Endothelial cell of umbilical vein (primary cell): ENCODE results near the gene THSD7A.

Experiments
- EZH2 ChIP-seq: IDR thresholded peaks from 2 replicates; pipeline ENCODE4 v1.6.1; 2012; ENCODE audit warnings: borderline replicate concordance, low read depth, mild to moderate bottlenecking, moderate library complexity, low read length, inconsistent platforms; ENCODE audit not compliant: severe bottlenecking
- FOS ChIP-seq: IDR thresholded peaks from 2 replicates; pipeline ENCODE4 v1.6.1; 2011; ENCODE audit warnings: mild to moderate bottlenecking, low read length, moderate library complexity, borderline replicate concordance; ENCODE audit not compliant: insufficient read depth
- GATA2 ChIP-seq: IDR thresholded peaks from 2 replicates; pipeline ENCODE4 v1.7.0; 2011; ENCODE audit warnings: low read depth, mild to moderate bottlenecking, moderate library complexity, mixed read lengths, low read length; ENCODE audit not compliant: insufficient read length, insufficient read depth
- JUN ChIP-seq: IDR thresholded peaks from 2 replicates; pipeline ENCODE4 v1.6.1; 2011; ENCODE audit warnings: borderline replicate concordance, low read depth; ENCODE audit not compliant: insufficient read length, insufficient read depth
- MYC ChIP-seq: IDR thresholded peaks from one replicate; pipeline ENCODE4 v1.6.1; 2011; ENCODE audit warnings: mild to moderate bottlenecking, low read depth, low read length
- POLR2A ChIP-seq: IDR thresholded peaks from 2 replicates; pipeline ENCODE4 v1.6.1; 2012; ENCODE audit warnings: low read depth, mild to moderate bottlenecking, control low read depth, low read length
- POLR2AphosphoS5 ChIP-seq: IDR thresholded peaks from 2 replicates; pipeline ENCODE4 v1.6.1; 2012; ENCODE audit warnings: low read depth, mild to moderate bottlenecking, control low read depth, low read length, moderate library complexity; ENCODE audit not compliant: insufficient read depth
- TF ChIP-seq, protein P1 (sequence below), 2 donors: IDR thresholded peaks; 1 replicate in 1 of 2; 2 replicates in 1 of 2; pipeline ENCODE4 v1.5.1; 2011; ENCODE audit warnings: low read length in 2 of 2, mild to moderate bottlenecking in 2 of 2, moderate library complexity in 2 of 2, control low read depth in 1 of 2, inconsistent platforms in 1 of 2, low read depth in 1 of 2; ENCODE audit not compliant: insufficient read depth in 1 of 2; ENCODE audit errors: extremely low read depth in 1 of 2
- TF ChIP-seq, protein P2 (sequence below): IDR thresholded peaks from 2 replicates; pipeline ENCODE4 v1.6.1; 2011; ENCODE audit not compliant: insufficient read depth, insufficient read length

DNA sequence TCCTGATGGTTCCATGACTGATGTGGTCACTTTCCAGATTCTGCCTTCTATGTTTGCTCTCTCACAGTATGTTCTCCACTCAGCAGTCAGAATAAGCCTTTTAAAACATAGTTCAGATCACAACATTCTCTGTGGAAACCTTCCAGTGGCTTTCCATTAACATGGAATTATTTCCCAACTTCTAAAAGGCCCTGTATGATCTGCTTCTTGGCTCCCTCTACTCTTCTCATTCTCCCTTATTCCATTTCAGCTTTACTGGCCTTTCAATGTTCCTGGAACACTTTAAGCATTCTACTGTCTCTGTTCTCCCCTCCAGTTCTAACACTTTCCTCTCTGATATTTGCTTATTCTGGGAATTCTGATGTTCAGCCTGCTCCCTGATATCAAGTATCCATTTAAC lies 325.6 kb downstream of the THSD7A start:
- no peak for TF ChIP-seq FOS
- TF ChIP-seq, protein P1, sequence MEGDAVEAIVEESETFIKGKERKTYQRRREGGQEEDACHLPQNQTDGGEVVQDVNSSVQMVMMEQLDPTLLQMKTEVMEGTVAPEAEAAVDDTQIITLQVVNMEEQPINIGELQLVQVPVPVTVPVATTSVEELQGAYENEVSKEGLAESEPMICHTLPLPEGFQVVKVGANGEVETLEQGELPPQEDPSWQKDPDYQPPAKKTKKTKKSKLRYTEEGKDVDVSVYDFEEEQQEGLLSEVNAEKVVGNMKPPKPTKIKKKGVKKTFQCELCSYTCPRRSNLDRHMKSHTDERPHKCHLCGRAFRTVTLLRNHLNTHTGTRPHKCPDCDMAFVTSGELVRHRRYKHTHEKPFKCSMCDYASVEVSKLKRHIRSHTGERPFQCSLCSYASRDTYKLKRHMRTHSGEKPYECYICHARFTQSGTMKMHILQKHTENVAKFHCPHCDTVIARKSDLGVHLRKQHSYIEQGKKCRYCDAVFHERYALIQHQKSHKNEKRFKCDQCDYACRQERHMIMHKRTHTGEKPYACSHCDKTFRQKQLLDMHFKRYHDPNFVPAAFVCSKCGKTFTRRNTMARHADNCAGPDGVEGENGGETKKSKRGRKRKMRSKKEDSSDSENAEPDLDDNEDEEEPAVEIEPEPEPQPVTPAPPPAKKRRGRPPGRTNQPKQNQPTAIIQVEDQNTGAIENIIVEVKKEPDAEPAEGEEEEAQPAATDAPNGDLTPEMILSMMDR (IDR thresholded peaks at IDR 0.05; ENCODE audit: extremely low read depth in 1 of 2, insufficient read depth in 1 of 2, low read depth in 1 of 2, low read length in 2 of 2) = no peak
- TF ChIP-seq POLR2A = no peak
- TF ChIP-seq, protein P2, sequence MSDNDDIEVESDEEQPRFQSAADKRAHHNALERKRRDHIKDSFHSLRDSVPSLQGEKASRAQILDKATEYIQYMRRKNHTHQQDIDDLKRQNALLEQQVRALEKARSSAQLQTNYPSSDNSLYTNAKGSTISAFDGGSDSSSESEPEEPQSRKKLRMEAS = no peak
- no peak for TF ChIP-seq POLR2AphosphoS5
- no peak for TF ChIP-seq EZH2
- no peak for TF ChIP-seq JUN
- TF ChIP-seq GATA2 = no peak
- TF ChIP-seq MYC = no peak
